HEK293 (cell line): Measurements from ENCODE around the gene CDO1.
A peak's percentile ranks its signal among the peaks of the same experiment; 100 is the strongest.

Source experiments
- CTCF ChIA-PET: fragments of 350-600 bp; formaldehyde crosslinking; extraction: SDS; loops from one replicate; lab custom pipeline; 2021; ENCODE audit warnings: antibody characterized with exemption; lab: Yijun Ruan, JAX
- POLR2A ChIA-PET: fragments of 300-600 bp; formaldehyde crosslinking; extraction: SDS; loops from one replicate; lab custom pipeline; 2020; ENCODE audit warnings: antibody characterized with exemption, inconsistent platforms; lab: Yijun Ruan, JAX
- H3K27ac ChIP-seq: fragments of 200-500 bp; sonication (Bioruptor generic); 2 replicates; pipeline ENCODE4 v1.5.1; 2014; ENCODE audit warnings: low read depth, low read length, control low read depth, inconsistent platforms; ENCODE audit errors: extremely low read depth
- H3K36me3 ChIP-seq, 2 experiments: fragments of 200-500 bp in 1 of 2; sonication (Bioruptor generic) in 1 of 2; 1 replicate in 1 of 2; 2 replicates in 1 of 2; pipeline ENCODE4 v1.5.1; 2014 to 2017; ENCODE audit warnings: inconsistent platforms in 2 of 2, low read length in 2 of 2; ENCODE audit not compliant: control insufficient read depth in 2 of 2, insufficient read depth in 1 of 2
- H3K4me1 ChIP-seq: fragments of 200-500 bp; sonication (Bioruptor generic); 2 replicates; pipeline ENCODE4 v1.5.1; 2014; ENCODE audit warnings: mild to moderate bottlenecking, low read length, inconsistent platforms; ENCODE audit not compliant: control insufficient read depth, insufficient read depth
- H3K4me3 ChIP-seq: 2 replicates; pipeline ENCODE4 v1.5.1; 2011; ENCODE audit warnings: low read depth, mild to moderate bottlenecking, control low read depth, low read length, moderate library complexity
- H3K9me3 ChIP-seq: fragments of 200-500 bp; sonication (Bioruptor generic); 2 replicates; pipeline ENCODE4 v1.5.1; 2014; ENCODE audit warnings: low read depth, low read length, inconsistent platforms; ENCODE audit not compliant: control insufficient read depth, insufficient read depth
- KLF10 ChIP-seq: fragments of 450-650 bp; IDR thresholded peaks from 2 replicates; pipeline ENCODE4 v1.5.1; 2018; ENCODE audit warnings: missing biosample characterization, mild to moderate bottlenecking, missing genetic modification characterization
- MEIS1 ChIP-seq: sonication (generic); formaldehyde crosslinking; IDR thresholded peaks from 2 replicates; pipeline ENCODE4 v1.8.1; 2022; ENCODE audit warnings: missing genetic modification reagents, mild to moderate bottlenecking, borderline replicate concordance
- SCRT2 ChIP-seq: fragments of 450-650 bp; formaldehyde crosslinking; IDR thresholded peaks from 2 replicates; pipeline ENCODE4 v1.5.1; 2016; ENCODE audit warnings: missing biosample characterization, missing genetic modification characterization
- SETDB1 ChIP-seq: IDR thresholded peaks from one replicate; pipeline ENCODE4 v1.6.1; 2017; ENCODE audit warnings: mild to moderate bottlenecking, low read length, moderate library complexity, mixed read lengths; ENCODE audit not compliant: insufficient read length
- SP7 ChIP-seq: fragments of 450-650 bp; formaldehyde crosslinking; IDR thresholded peaks from 2 replicates; pipeline ENCODE4 v1.5.1; 2016; ENCODE audit warnings: missing biosample characterization, missing genetic modification characterization
- ZBTB11 ChIP-seq: fragments of 450-650 bp; formaldehyde crosslinking; conservative IDR thresholded peaks from 2 replicates; pipeline ENCODE4 v1.5.1; 2016; ENCODE audit warnings: low read depth, missing biosample characterization, missing genetic modification characterization
- ZBTB49 ChIP-seq: fragments of 450-650 bp; formaldehyde crosslinking; IDR thresholded peaks from 2 replicates; pipeline ENCODE4 v1.5.1; 2016; ENCODE audit warnings: missing biosample characterization, missing genetic modification characterization, low read depth
- ZBTB7A ChIP-seq: fragments of 450-650 bp; formaldehyde crosslinking; IDR thresholded peaks from 2 replicates; pipeline ENCODE4 v1.5.1; 2016; ENCODE audit warnings: low read depth, missing biosample characterization, missing genetic modification characterization
- ZFHX2 ChIP-seq: fragments of 450-650 bp; formaldehyde crosslinking; conservative IDR thresholded peaks from 2 replicates; pipeline ENCODE4 v1.5.1; 2016; ENCODE audit warnings: missing biosample characterization, missing genetic modification characterization
- ZNF221 ChIP-seq: fragments of 450-650 bp; formaldehyde crosslinking; IDR thresholded peaks from 2 replicates; pipeline ENCODE4 v1.5.1; 2017; ENCODE audit warnings: missing biosample characterization, missing genetic modification characterization, borderline replicate concordance
- ZNF416 ChIP-seq: fragments of 450-650 bp; formaldehyde crosslinking; IDR thresholded peaks from 2 replicates; pipeline ENCODE4 v1.5.1; 2016; ENCODE audit warnings: missing biosample characterization, missing genetic modification characterization
- ZNF548 ChIP-seq: fragments of 450-650 bp; formaldehyde crosslinking; IDR thresholded peaks from 2 replicates; pipeline ENCODE4 v1.5.1; 2016; ENCODE audit warnings: missing biosample characterization, missing genetic modification characterization
- ZNF623 ChIP-seq: fragments of 450-650 bp; formaldehyde crosslinking; IDR thresholded peaks from 2 replicates; pipeline ENCODE4 v1.5.1; 2016; ENCODE audit warnings: missing biosample characterization, missing genetic modification characterization
- ZNF777 ChIP-seq: fragments of 450-650 bp; formaldehyde crosslinking; IDR thresholded peaks from 2 replicates; pipeline ENCODE4 v1.5.1; 2017; ENCODE audit warnings: missing biosample characterization, missing genetic modification characterization, borderline replicate concordance
- ZSCAN30 ChIP-seq: fragments of 450-650 bp; IDR thresholded peaks from 2 replicates; pipeline ENCODE4 v1.5.1; 2018; ENCODE audit warnings: missing biosample characterization, mild to moderate bottlenecking, missing genetic modification characterization, moderate library complexity
- TF ChIP-seq, protein P1 (sequence below): fragments of 450-650 bp; formaldehyde crosslinking; IDR thresholded peaks from 2 replicates; pipeline ENCODE4 v1.5.1; 2016; ENCODE audit warnings: missing biosample characterization, missing genetic modification characterization, borderline replicate concordance
- TF ChIP-seq, protein P2 (sequence below): fragments of 450-650 bp; formaldehyde crosslinking; IDR thresholded peaks from 2 replicates; pipeline ENCODE4 v1.5.1; 2016; ENCODE audit warnings: missing biosample characterization, missing genetic modification characterization, borderline replicate concordance
- TF ChIP-seq, protein P3 (sequence below): fragments of 450-650 bp; formaldehyde crosslinking; IDR thresholded peaks from 2 replicates; pipeline ENCODE4 v1.5.1; 2016; ENCODE audit warnings: missing biosample characterization, missing genetic modification characterization

Gene CDO1

GRCh38 chr5:115816226-115817081 is at the start of gene CDO1:
Gene CDO1 (minus strand): TSS chr5:115816659. CDS start chr5:115816397, 262 bp downstream.
- no peaks in the 10 kb centered on the region for H3K9me3 ChIP-seq
- ChIA-PET POLR2A (interaction anchor here (0.6 to 1.3 kb wide), 7 partner anchors 17 to 215 kb away, joined by 3 to 12 read pairs (median 3); partner anchors contain the start of genes AP3S1 and ATG12), CTCF (interaction anchor here (0.5 kb wide), 1 partner anchor 16 kb away, joined by 8 read pairs; no protein-coding TSS in a partner anchor)
- H3K4me3 ChIP-seq = peak within 1 kb of the TSS; percentile 57
- H3K27ac ChIP-seq = peak within 1 kb of the TSS; percentile 91
- H3K4me1 ChIP-seq = 0 out of 2 replicates have a peak, but pooled peaks cover 2% of the 10 kb centered on the region
- H3K36me3 ChIP-seq = no peaks in the 10 kb centered on the region
- TF ChIP-seq SETDB1 = no peak
- peak; percentile 94 for TF ChIP-seq ZFHX2
- TF ChIP-seq, protein P1, sequence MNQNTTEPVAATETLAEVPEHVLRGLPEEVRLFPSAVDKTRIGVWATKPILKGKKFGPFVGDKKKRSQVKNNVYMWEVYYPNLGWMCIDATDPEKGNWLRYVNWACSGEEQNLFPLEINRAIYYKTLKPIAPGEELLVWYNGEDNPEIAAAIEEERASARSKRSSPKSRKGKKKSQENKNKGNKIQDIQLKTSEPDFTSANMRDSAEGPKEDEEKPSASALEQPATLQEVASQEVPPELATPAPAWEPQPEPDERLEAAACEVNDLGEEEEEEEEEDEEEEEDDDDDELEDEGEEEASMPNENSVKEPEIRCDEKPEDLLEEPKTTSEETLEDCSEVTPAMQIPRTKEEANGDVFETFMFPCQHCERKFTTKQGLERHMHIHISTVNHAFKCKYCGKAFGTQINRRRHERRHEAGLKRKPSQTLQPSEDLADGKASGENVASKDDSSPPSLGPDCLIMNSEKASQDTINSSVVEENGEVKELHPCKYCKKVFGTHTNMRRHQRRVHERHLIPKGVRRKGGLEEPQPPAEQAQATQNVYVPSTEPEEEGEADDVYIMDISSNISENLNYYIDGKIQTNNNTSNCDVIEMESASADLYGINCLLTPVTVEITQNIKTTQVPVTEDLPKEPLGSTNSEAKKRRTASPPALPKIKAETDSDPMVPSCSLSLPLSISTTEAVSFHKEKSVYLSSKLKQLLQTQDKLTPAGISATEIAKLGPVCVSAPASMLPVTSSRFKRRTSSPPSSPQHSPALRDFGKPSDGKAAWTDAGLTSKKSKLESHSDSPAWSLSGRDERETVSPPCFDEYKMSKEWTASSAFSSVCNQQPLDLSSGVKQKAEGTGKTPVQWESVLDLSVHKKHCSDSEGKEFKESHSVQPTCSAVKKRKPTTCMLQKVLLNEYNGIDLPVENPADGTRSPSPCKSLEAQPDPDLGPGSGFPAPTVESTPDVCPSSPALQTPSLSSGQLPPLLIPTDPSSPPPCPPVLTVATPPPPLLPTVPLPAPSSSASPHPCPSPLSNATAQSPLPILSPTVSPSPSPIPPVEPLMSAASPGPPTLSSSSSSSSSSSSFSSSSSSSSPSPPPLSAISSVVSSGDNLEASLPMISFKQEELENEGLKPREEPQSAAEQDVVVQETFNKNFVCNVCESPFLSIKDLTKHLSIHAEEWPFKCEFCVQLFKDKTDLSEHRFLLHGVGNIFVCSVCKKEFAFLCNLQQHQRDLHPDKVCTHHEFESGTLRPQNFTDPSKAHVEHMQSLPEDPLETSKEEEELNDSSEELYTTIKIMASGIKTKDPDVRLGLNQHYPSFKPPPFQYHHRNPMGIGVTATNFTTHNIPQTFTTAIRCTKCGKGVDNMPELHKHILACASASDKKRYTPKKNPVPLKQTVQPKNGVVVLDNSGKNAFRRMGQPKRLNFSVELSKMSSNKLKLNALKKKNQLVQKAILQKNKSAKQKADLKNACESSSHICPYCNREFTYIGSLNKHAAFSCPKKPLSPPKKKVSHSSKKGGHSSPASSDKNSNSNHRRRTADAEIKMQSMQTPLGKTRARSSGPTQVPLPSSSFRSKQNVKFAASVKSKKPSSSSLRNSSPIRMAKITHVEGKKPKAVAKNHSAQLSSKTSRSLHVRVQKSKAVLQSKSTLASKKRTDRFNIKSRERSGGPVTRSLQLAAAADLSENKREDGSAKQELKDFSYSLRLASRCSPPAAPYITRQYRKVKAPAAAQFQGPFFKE (tag by site-specific recombination) = no peak; the same call in 1 of the 2 replicates
- TF ChIP-seq, protein P2, sequence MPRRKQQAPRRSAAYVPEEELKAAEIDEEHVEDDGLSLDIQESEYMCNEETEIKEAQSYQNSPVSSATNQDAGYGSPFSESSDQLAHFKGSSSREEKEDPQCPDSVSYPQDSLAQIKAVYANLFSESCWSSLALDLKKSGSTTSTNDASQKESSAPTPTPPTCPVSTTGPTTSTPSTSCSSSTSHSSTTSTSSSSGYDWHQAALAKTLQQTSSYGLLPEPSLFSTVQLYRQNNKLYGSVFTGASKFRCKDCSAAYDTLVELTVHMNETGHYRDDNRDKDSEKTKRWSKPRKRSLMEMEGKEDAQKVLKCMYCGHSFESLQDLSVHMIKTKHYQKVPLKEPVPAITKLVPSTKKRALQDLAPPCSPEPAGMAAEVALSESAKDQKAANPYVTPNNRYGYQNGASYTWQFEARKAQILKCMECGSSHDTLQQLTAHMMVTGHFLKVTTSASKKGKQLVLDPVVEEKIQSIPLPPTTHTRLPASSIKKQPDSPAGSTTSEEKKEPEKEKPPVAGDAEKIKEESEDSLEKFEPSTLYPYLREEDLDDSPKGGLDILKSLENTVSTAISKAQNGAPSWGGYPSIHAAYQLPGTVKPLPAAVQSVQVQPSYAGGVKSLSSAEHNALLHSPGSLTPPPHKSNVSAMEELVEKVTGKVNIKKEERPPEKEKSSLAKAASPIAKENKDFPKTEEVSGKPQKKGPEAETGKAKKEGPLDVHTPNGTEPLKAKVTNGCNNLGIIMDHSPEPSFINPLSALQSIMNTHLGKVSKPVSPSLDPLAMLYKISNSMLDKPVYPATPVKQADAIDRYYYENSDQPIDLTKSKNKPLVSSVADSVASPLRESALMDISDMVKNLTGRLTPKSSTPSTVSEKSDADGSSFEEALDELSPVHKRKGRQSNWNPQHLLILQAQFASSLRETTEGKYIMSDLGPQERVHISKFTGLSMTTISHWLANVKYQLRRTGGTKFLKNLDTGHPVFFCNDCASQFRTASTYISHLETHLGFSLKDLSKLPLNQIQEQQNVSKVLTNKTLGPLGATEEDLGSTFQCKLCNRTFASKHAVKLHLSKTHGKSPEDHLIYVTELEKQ = no peak
- no peak for TF ChIP-seq ZNF623 (tag by site-specific recombination)
- no peak for TF ChIP-seq ZBTB7A (tag by site-specific recombination)
- TF ChIP-seq ZNF548 (tag by site-specific recombination) = no peak
- TF ChIP-seq, protein P3, sequence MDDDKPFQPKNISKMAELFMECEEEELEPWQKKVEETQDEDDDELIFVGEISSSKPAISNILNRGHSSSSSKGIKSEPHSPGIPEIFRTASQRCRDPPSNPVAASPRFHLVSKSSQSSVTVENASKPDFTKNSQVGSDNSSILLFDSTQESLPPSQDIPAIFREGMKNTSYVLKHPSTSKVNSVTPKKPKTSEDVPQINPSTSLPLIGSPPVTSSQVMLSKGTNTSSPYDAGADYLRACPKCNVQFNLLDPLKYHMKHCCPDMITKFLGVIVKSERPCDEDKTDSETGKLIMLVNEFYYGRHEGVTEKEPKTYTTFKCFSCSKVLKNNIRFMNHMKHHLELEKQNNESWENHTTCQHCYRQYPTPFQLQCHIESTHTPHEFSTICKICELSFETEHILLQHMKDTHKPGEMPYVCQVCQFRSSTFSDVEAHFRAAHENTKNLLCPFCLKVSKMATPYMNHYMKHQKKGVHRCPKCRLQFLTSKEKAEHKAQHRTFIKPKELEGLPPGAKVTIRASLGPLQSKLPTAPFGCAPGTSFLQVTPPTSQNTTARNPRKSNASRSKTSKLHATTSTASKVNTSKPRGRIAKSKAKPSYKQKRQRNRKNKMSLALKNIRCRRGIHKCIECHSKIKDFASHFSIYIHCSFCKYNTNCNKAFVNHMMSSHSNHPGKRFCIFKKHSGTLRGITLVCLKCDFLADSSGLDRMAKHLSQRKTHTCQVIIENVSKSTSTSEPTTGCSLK (tag by site-specific recombination) = no peak
- TF ChIP-seq KLF10 (tag by site-specific recombination) = no peak
- TF ChIP-seq ZNF777 (tag by site-specific recombination) = peak; percentile 83; the same call in 1 of the 2 replicates
- TF ChIP-seq ZSCAN30 (tag by site-specific recombination) = peak; percentile 53; the same call in 1 of the 2 replicates
- peak; percentile 52; the same call in 1 of the 2 replicates for TF ChIP-seq SP7
- TF ChIP-seq ZNF416 (tag by site-specific recombination) = no peak
- no peak for TF ChIP-seq ZNF221 (tag by site-specific recombination)
- no peak for TF ChIP-seq MEIS1 (CRISPR knock-in tag)
- TF ChIP-seq ZBTB11 (tag by site-specific recombination) = no peak; the same call in 1 of the 2 replicates
- TF ChIP-seq SCRT2 (tag by site-specific recombination) = no peak
- no peak for TF ChIP-seq ZBTB49 (tag by site-specific recombination)
